AG04450 (cell line): ENCODE measurements around the gene ANTXR1. TPM values are rescaled to one million over a fixed set of nuclear protein-coding genes. Genes with fewer than 3 reads are reported as not detected.

Experiments
- CTCF ChIA-PET: fragments of 300-600, 350-600 bp; formaldehyde crosslinking; extraction: SDS; loops from one replicate; lab custom pipeline; 2022; ENCODE audit warnings: antibody characterized with exemption, inconsistent platforms; lab: Charles Lee
- POLR2A ChIA-PET: fragments of 350-600 bp; formaldehyde crosslinking; extraction: SDS; loops from one replicate; lab custom pipeline; 2021; ENCODE audit warnings: antibody characterized with exemption, inconsistent platforms; lab: Yijun Ruan, JAX
- DNase-seq: peaks from one replicate; pipeline ENCODE4 v3.0.0-alpha.2; 2011; ENCODE audit warnings: low read depth, low spot score
- H3K27ac ChIP-seq: one replicate; pipeline ENCODE4 v1.5.1; 2012; ENCODE audit warnings: low read depth, low read length, control low read depth
- H3K27me3 ChIP-seq: one replicate; pipeline ENCODE4 v1.6.0; 2012; ENCODE audit warnings: low read length; ENCODE audit not compliant: control insufficient read depth, insufficient read depth
- H3K4me3 ChIP-seq: 2 replicates; pipeline ENCODE4 v1.5.1; 2011; ENCODE audit warnings: mild to moderate bottlenecking, low read depth, low read length, control low read depth
- H3K9me3 ChIP-seq: 2 replicates; pipeline ENCODE4 v1.5.1; 2012; ENCODE audit warnings: low read length; ENCODE audit not compliant: control insufficient read depth, insufficient read depth
- polyA plus RNA-seq: library from polyadenylated mRNA; depleted of rRNA; stranded (reverse); fragments of >200 nt; gene quantifications from 2 replicates; pipeline ENCODE4 v1.2.3, GENCODE V29; 2011
- TF ChIP-seq, protein P1 (sequence below): IDR thresholded peaks from 2 replicates; pipeline ENCODE4 v1.5.1; 2011; ENCODE audit warnings: low read depth, low read length, control low read depth, inconsistent platforms

ANTXR1 gene
- polyA plus RNA-seq, 1 experiment, result 113 TPM

GRCh38 chr2:69216535-69217332, 203.8 kb downstream of the ANTXR1 start:
- Histone ChIP-seq H3K27ac (no peak overlapping the region), H3K4me3 (no peak overlapping the region), H3K27me3 (no peaks in the 10 kb centered on the region), H3K9me3 (peaks cover 8% of the 10 kb centered on the region; the same call in 1 of the 2 replicates)
- TF ChIP-seq, protein P1, sequence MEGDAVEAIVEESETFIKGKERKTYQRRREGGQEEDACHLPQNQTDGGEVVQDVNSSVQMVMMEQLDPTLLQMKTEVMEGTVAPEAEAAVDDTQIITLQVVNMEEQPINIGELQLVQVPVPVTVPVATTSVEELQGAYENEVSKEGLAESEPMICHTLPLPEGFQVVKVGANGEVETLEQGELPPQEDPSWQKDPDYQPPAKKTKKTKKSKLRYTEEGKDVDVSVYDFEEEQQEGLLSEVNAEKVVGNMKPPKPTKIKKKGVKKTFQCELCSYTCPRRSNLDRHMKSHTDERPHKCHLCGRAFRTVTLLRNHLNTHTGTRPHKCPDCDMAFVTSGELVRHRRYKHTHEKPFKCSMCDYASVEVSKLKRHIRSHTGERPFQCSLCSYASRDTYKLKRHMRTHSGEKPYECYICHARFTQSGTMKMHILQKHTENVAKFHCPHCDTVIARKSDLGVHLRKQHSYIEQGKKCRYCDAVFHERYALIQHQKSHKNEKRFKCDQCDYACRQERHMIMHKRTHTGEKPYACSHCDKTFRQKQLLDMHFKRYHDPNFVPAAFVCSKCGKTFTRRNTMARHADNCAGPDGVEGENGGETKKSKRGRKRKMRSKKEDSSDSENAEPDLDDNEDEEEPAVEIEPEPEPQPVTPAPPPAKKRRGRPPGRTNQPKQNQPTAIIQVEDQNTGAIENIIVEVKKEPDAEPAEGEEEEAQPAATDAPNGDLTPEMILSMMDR, result no peak
- POLR2A ChIA-PET, result interaction anchor here (0.6 kb wide), 1 partner anchor 13 kb away, joined by 8 read pairs; no protein-coding TSS in a partner anchor
- DNase-seq, result no peak
- CTCF ChIA-PET, result no interaction called here

- no peak for DNase-seq
- no peak overlapping the region for H3K4me3 ChIP-seq
- TF ChIP-seq, protein P1, result no peak
- peaks cover 8% of the 10 kb centered on the region; the same call in 1 of the 2 replicates for H3K9me3 ChIP-seq
- POLR2A ChIA-PET, result interaction anchor here (0.6 kb wide), 1 partner anchor 14 kb away, joined by 8 read pairs; no protein-coding TSS in a partner anchor
- no peak overlapping the region for H3K27ac ChIP-seq
- H3K27me3 ChIP-seq, result no peaks in the 10 kb centered on the region
- CTCF ChIA-PET, result no interaction called here
Observed at GRCh38 chr2:69217333-69218080, 204.5 kb downstream of the ANTXR1 start.

DNA sequence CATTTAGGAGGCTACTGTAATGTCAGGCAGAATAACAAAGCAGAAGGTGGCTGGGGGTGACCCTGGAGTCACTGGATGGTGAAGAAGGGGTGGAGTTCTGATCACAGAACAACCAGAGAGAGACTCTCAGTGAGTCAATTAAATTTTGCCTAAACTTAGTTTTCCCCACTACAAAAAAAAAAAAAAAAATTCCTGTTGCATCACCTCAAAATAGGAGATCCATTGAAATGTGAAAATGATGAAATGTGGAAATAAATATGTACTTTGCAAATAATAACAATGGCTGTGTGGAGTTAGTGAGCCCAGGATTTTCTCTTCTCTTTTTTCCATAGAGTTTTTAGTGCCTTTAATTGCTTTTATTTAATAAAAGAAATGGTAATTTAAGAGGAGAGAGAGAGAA, 208.5 kb downstream of the ANTXR1 start:
- DNase-seq, result no peak
- ChIA-PET POLR2A (interaction anchor here (0.7 to 1.4 kb wide), 3 partner anchors 17 to 207 kb away, joined by 4 to 6 read pairs (median 5); no protein-coding TSS in a partner anchor), CTCF (interaction anchor here (2.0 kb wide), 1 partner anchor 85 kb away, joined by 7 read pairs; no protein-coding TSS in a partner anchor)
- TF ChIP-seq, protein P1, result no peak
- Histone ChIP-seq H3K9me3 (peaks cover 7% of the 10 kb centered on the region; the same call in 1 of the 2 replicates), H3K4me3 (no peak overlapping the region), H3K27me3 (no peaks in the 10 kb centered on the region), H3K27ac (peak overlapping the region; percentile 89)

DNA sequence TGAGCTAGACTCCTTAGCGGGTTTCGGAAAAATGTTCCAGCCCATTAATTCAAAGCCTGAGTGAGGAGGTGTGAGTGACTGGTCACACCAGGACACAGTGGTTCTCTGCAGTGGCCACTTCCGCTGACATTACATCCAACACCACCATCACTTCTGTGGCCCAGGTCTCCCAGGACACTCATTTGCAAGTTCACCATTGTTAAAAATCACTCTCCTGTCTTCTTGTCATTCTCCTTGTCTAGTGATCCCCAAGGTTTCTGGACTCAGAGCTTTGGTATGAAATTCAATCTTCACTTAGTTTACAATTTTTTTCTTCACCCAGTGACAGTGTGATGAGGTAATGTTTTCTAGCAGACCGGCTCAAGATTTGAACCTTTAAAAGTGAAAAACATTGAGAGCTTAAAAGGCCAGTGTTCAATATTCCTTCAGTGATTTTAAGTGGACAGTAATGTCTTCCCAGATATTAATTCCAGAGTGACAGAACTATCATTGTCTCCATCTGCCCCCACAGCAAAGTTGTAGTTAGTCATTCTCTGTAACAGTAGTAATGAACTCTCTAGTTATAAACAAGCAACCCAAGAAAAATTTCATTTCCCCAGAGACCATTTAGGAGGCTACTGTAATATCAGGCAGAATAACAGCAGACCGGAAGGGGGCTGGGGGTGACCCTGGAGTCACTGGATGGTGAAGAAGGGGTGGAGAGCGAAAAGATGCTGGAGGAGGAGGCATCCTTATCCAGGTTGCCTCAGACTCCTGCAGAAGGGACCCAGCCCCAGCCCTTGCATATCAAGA, 209.2 kb downstream of the ANTXR1 start:
- DNase-seq, result no peak
- CTCF ChIA-PET, result interaction anchor here (0.5 to 2.0 kb wide), 2 partner anchors 80 to 84 kb away, joined by 3 to 7 read pairs; no protein-coding TSS in a partner anchor

More for the DNA sequence above, 209.2 kb downstream of the ANTXR1 start:
- Histone ChIP-seq H3K9me3 (peaks cover under 1% of the 10 kb centered on the region; the same call in 1 of the 2 replicates), H3K27me3 (no peaks in the 10 kb centered on the region), H3K27ac (peak overlapping the region; percentile 89), H3K4me3 (no peak overlapping the region)
- TF ChIP-seq, protein P1, result no peak
- POLR2A ChIA-PET, result interaction anchor here (0.7 to 1.4 kb wide), 3 partner anchors 16 to 208 kb away, joined by 4 to 6 read pairs (median 5); no protein-coding TSS in a partner anchor
